HEK293 (cell line): ENCODE results near the gene CLP1.
A peak's percentile ranks its signal among the peaks of the same experiment; 100 is the strongest.

Experiments
- CTCF ChIA-PET: fragments of 350-600 bp; formaldehyde crosslinking; extraction: SDS; loops from one replicate; lab custom pipeline; 2021; ENCODE audit warnings: antibody characterized with exemption; lab: Yijun Ruan, JAX
- POLR2A ChIA-PET: fragments of 300-600 bp; formaldehyde crosslinking; extraction: SDS; loops from one replicate; lab custom pipeline; 2020; ENCODE audit warnings: antibody characterized with exemption, inconsistent platforms; lab: Yijun Ruan, JAX
- H3K27ac ChIP-seq: fragments of 200-500 bp; sonication (Bioruptor generic); 2 replicates; pipeline ENCODE4 v1.5.1; 2014; ENCODE audit warnings: low read depth, low read length, control low read depth, inconsistent platforms; ENCODE audit errors: extremely low read depth
- H3K36me3 ChIP-seq, 2 experiments: fragments of 200-500 bp in 1 of 2; sonication (Bioruptor generic) in 1 of 2; 1 replicate in 1 of 2; 2 replicates in 1 of 2; pipeline ENCODE4 v1.5.1; 2014 to 2017; ENCODE audit warnings: inconsistent platforms in 2 of 2, low read length in 2 of 2; ENCODE audit not compliant: control insufficient read depth in 2 of 2, insufficient read depth in 1 of 2
- H3K4me1 ChIP-seq: fragments of 200-500 bp; sonication (Bioruptor generic); 2 replicates; pipeline ENCODE4 v1.5.1; 2014; ENCODE audit warnings: mild to moderate bottlenecking, low read length, inconsistent platforms; ENCODE audit not compliant: control insufficient read depth, insufficient read depth
- H3K4me3 ChIP-seq: 2 replicates; pipeline ENCODE4 v1.5.1; 2011; ENCODE audit warnings: low read depth, mild to moderate bottlenecking, control low read depth, low read length, moderate library complexity
- H3K9me3 ChIP-seq: fragments of 200-500 bp; sonication (Bioruptor generic); 2 replicates; pipeline ENCODE4 v1.5.1; 2014; ENCODE audit warnings: low read depth, low read length, inconsistent platforms; ENCODE audit not compliant: control insufficient read depth, insufficient read depth
- EGR2 ChIP-seq: fragments of 450-650 bp; formaldehyde crosslinking; IDR thresholded peaks from 2 replicates; pipeline ENCODE4 v1.5.1; 2016; ENCODE audit warnings: low read depth, missing biosample characterization, missing genetic modification characterization
- KLF8 ChIP-seq: fragments of 450-650 bp; formaldehyde crosslinking; IDR thresholded peaks from 2 replicates; pipeline ENCODE4 v1.5.1; 2016; ENCODE audit warnings: missing biosample characterization, missing genetic modification characterization
- SCRT1 ChIP-seq: fragments of 450-650 bp; formaldehyde crosslinking; IDR thresholded peaks from 2 replicates; pipeline ENCODE4 v1.5.1; 2016; ENCODE audit warnings: missing biosample characterization, missing genetic modification characterization, borderline replicate concordance
- ZNF114 ChIP-seq: fragments of 450-650 bp; formaldehyde crosslinking; IDR thresholded peaks from 2 replicates; pipeline ENCODE4 v1.5.0; 2017; ENCODE audit warnings: missing biosample characterization, missing genetic modification characterization
- ZNF2 ChIP-seq: fragments of 450-650 bp; formaldehyde crosslinking; IDR thresholded peaks from 2 replicates; pipeline ENCODE4 v1.5.1; 2016; ENCODE audit warnings: missing biosample characterization, missing genetic modification characterization
- ZNF239 ChIP-seq: fragments of 450-650 bp; formaldehyde crosslinking; IDR thresholded peaks from 2 replicates; pipeline ENCODE4 v1.5.1; 2016; ENCODE audit warnings: missing biosample characterization, missing genetic modification characterization
- ZNF292 ChIP-seq: fragments of 450-650 bp; formaldehyde crosslinking; IDR thresholded peaks from 2 replicates; pipeline ENCODE4 v1.5.1; 2016; ENCODE audit warnings: low read depth, missing biosample characterization, missing genetic modification characterization, borderline replicate concordance
- ZNF311 ChIP-seq: fragments of 450-650 bp; formaldehyde crosslinking; IDR thresholded peaks from 2 replicates; pipeline ENCODE4 v1.5.1; 2017; ENCODE audit warnings: missing biosample characterization, missing genetic modification characterization, borderline replicate concordance
- ZNF549 ChIP-seq: fragments of 450-650 bp; IDR thresholded peaks from 2 replicates; pipeline ENCODE4 v1.5.1; 2018; ENCODE audit warnings: missing biosample characterization, missing genetic modification characterization, mild to moderate bottlenecking, inconsistent platforms, moderate library complexity
- ZNF561 ChIP-seq: fragments of 450-650 bp; IDR thresholded peaks from 2 replicates; pipeline ENCODE4 v1.5.1; 2018; ENCODE audit warnings: missing biosample characterization, missing genetic modification characterization, borderline replicate concordance
- ZNF777 ChIP-seq: fragments of 450-650 bp; formaldehyde crosslinking; IDR thresholded peaks from 2 replicates; pipeline ENCODE4 v1.5.1; 2017; ENCODE audit warnings: missing biosample characterization, missing genetic modification characterization, borderline replicate concordance
- ZXDB ChIP-seq: fragments of 450-650 bp; formaldehyde crosslinking; IDR thresholded peaks from 2 replicates; pipeline ENCODE4 v1.5.1; 2016; ENCODE audit warnings: missing biosample characterization, missing genetic modification characterization
- TF ChIP-seq, protein P1 (sequence below): fragments of 450-650 bp; formaldehyde crosslinking; IDR thresholded peaks from 2 replicates; pipeline ENCODE4 v1.5.1; 2016; ENCODE audit warnings: missing biosample characterization, missing genetic modification characterization
- TF ChIP-seq, protein P2 (sequence below): fragments of 450-650 bp; formaldehyde crosslinking; IDR thresholded peaks from 2 replicates; pipeline ENCODE4 v1.5.1; 2016; ENCODE audit warnings: missing biosample characterization, missing genetic modification characterization, low read depth
- TF ChIP-seq, protein P3 (sequence below): fragments of 450-650 bp; formaldehyde crosslinking; IDR thresholded peaks from 2 replicates; pipeline ENCODE4 v1.5.0; 2017; ENCODE audit warnings: missing biosample characterization, missing genetic modification characterization, borderline replicate concordance
- TF ChIP-seq, protein P4 (sequence below): fragments of 450-650 bp; formaldehyde crosslinking; IDR thresholded peaks from 2 replicates; pipeline ENCODE4 v1.5.1; 2017; ENCODE audit warnings: missing biosample characterization, missing genetic modification characterization
- TF ChIP-seq, protein P5 (sequence below): fragments of 450-650 bp; formaldehyde crosslinking; IDR thresholded peaks from 2 replicates; pipeline ENCODE4 v1.5.1; 2016; ENCODE audit warnings: missing biosample characterization, missing genetic modification characterization
- TF ChIP-seq, protein P6 (sequence below): fragments of 450-650 bp; formaldehyde crosslinking; IDR thresholded peaks from 2 replicates; pipeline ENCODE4 v1.5.1; 2016; ENCODE audit warnings: missing biosample characterization, missing genetic modification characterization, borderline replicate concordance

Gene CLP1

DNA sequence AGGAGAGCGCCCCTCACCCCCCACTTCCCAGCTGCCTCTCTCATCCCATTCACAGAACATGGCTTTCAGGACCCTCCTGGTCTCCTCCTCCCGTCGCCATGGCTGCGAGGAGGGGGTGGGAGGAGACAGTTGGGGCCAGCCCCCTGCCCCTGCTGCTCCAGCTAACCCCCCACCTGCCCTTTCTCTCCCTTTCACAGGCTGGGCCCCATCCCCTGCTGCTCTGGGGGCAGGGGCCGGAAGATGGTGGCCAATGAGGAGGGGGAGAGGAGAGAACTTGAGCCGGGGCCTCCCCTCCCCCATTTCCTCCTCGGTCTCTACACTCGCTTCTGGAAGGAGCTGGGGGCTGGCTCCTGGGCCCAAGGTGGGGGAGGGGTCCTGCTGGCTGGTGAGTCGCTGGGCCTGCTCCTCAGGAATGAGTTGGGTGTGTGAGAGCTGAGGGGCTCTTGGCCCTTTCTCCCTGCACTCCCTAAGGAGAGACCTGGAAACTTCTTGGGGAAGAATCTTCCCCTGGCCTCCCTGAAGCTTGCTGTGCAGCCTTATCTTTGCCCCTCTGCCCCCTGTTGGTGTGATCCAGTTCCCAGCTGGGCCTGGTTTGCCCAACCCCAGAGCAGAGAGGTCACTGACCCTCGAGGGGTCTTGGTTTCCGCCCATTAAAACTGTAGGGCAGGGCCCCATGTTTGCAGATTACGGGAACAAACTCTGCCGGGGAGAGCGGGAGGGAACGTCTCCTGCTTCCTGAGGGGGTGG lies 18.1 kb upstream of the CLP1 start (continued):
- TF ChIP-seq ZXDB (peak; percentile 48; the same call in 1 of the 2 replicates), KLF8 (tag by site-specific recombination) (no peak), ZNF114 (no peak), ZNF2 (tag by site-specific recombination) (no peak)

DNA sequence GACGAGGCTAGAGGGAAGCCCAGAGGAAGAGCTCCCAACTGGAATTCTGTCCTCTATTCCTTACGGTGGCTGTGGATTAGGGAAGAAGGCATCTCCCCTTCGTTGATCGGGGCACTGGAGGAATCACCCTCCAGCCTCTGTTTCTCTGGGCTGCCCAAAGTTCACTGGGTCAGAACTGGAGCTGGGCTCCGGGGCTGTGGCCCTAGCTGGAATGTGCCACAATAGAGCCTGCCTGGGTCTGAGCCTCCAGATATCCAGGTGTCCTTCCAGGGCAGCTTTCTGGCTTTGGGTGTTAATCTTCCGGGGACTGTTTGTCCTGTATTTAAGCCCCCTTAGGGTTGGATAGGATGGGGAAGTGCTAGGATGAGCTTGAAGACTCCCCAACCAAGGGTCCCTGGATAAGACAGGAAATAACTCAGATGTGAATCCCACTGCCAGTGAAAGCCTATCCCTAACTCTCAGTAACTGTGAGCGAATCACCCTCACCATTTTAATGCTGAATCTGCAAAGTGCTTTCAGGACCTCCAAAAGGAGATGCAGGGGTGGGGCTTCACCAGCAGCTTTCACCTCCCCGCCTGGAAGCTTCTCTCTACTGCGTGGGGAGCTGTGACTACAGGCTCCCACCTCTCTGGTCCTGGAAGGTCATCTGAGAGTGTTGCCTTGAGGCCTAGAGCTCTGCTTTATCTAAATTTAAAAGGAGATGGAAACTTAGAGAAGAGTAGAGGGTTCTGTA lies 17.3 kb upstream of the CLP1 start:
- H3K4me3 ChIP-seq, result no peak overlapping the region
- no peaks in the 10 kb centered on the region for H3K36me3 ChIP-seq
- no peak overlapping the region for H3K27ac ChIP-seq
- no peaks in the 10 kb centered on the region; the same call in 1 of the 2 replicates for H3K4me1 ChIP-seq
- no peak for TF ChIP-seq ZNF239 (tag by site-specific recombination)
- TF ChIP-seq, protein P1, sequence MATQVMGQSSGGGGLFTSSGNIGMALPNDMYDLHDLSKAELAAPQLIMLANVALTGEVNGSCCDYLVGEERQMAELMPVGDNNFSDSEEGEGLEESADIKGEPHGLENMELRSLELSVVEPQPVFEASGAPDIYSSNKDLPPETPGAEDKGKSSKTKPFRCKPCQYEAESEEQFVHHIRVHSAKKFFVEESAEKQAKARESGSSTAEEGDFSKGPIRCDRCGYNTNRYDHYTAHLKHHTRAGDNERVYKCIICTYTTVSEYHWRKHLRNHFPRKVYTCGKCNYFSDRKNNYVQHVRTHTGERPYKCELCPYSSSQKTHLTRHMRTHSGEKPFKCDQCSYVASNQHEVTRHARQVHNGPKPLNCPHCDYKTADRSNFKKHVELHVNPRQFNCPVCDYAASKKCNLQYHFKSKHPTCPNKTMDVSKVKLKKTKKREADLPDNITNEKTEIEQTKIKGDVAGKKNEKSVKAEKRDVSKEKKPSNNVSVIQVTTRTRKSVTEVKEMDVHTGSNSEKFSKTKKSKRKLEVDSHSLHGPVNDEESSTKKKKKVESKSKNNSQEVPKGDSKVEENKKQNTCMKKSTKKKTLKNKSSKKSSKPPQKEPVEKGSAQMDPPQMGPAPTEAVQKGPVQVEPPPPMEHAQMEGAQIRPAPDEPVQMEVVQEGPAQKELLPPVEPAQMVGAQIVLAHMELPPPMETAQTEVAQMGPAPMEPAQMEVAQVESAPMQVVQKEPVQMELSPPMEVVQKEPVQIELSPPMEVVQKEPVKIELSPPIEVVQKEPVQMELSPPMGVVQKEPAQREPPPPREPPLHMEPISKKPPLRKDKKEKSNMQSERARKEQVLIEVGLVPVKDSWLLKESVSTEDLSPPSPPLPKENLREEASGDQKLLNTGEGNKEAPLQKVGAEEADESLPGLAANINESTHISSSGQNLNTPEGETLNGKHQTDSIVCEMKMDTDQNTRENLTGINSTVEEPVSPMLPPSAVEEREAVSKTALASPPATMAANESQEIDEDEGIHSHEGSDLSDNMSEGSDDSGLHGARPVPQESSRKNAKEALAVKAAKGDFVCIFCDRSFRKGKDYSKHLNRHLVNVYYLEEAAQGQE, result no peak
- no peak for TF ChIP-seq ZNF561 (tag by site-specific recombination)
- no peak for TF ChIP-seq ZNF311
- TF ChIP-seq, protein P2, sequence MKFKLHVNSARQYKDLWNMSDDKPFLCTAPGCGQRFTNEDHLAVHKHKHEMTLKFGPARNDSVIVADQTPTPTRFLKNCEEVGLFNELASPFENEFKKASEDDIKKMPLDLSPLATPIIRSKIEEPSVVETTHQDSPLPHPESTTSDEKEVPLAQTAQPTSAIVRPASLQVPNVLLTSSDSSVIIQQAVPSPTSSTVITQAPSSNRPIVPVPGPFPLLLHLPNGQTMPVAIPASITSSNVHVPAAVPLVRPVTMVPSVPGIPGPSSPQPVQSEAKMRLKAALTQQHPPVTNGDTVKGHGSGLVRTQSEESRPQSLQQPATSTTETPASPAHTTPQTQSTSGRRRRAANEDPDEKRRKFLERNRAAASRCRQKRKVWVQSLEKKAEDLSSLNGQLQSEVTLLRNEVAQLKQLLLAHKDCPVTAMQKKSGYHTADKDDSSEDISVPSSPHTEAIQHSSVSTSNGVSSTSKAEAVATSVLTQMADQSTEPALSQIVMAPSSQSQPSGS (tag by site-specific recombination), result no peak
- TF ChIP-seq ZNF549, result no peak
- no peak for TF ChIP-seq ZNF292 (tag by site-specific recombination)
- TF ChIP-seq, protein P3, sequence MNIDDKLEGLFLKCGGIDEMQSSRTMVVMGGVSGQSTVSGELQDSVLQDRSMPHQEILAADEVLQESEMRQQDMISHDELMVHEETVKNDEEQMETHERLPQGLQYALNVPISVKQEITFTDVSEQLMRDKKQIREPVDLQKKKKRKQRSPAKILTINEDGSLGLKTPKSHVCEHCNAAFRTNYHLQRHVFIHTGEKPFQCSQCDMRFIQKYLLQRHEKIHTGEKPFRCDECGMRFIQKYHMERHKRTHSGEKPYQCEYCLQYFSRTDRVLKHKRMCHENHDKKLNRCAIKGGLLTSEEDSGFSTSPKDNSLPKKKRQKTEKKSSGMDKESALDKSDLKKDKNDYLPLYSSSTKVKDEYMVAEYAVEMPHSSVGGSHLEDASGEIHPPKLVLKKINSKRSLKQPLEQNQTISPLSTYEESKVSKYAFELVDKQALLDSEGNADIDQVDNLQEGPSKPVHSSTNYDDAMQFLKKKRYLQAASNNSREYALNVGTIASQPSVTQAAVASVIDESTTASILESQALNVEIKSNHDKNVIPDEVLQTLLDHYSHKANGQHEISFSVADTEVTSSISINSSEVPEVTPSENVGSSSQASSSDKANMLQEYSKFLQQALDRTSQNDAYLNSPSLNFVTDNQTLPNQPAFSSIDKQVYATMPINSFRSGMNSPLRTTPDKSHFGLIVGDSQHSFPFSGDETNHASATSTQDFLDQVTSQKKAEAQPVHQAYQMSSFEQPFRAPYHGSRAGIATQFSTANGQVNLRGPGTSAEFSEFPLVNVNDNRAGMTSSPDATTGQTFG, result no peak
- no peak for TF ChIP-seq EGR2 (tag by site-specific recombination)
- TF ChIP-seq, protein P4, sequence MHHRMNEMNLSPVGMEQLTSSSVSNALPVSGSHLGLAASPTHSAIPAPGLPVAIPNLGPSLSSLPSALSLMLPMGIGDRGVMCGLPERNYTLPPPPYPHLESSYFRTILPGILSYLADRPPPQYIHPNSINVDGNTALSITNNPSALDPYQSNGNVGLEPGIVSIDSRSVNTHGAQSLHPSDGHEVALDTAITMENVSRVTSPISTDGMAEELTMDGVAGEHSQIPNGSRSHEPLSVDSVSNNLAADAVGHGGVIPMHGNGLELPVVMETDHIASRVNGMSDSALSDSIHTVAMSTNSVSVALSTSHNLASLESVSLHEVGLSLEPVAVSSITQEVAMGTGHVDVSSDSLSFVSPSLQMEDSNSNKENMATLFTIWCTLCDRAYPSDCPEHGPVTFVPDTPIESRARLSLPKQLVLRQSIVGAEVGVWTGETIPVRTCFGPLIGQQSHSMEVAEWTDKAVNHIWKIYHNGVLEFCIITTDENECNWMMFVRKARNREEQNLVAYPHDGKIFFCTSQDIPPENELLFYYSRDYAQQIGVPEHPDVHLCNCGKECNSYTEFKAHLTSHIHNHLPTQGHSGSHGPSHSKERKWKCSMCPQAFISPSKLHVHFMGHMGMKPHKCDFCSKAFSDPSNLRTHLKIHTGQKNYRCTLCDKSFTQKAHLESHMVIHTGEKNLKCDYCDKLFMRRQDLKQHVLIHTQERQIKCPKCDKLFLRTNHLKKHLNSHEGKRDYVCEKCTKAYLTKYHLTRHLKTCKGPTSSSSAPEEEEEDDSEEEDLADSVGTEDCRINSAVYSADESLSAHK, result no peak
- TF ChIP-seq ZNF777 (tag by site-specific recombination), result no peak
- TF ChIP-seq, protein P5, sequence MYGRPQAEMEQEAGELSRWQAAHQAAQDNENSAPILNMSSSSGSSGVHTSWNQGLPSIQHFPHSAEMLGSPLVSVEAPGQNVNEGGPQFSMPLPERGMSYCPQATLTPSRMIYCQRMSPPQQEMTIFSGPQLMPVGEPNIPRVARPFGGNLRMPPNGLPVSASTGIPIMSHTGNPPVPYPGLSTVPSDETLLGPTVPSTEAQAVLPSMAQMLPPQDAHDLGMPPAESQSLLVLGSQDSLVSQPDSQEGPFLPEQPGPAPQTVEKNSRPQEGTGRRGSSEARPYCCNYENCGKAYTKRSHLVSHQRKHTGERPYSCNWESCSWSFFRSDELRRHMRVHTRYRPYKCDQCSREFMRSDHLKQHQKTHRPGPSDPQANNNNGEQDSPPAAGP, result no peak
- TF ChIP-seq, protein P6, sequence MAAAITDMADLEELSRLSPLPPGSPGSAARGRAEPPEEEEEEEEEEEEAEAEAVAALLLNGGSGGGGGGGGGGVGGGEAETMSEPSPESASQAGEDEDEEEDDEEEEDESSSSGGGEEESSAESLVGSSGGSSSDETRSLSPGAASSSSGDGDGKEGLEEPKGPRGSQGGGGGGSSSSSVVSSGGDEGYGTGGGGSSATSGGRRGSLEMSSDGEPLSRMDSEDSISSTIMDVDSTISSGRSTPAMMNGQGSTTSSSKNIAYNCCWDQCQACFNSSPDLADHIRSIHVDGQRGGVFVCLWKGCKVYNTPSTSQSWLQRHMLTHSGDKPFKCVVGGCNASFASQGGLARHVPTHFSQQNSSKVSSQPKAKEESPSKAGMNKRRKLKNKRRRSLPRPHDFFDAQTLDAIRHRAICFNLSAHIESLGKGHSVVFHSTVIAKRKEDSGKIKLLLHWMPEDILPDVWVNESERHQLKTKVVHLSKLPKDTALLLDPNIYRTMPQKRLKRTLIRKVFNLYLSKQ, result no peak
- TF ChIP-seq SCRT1, result no peak
- no peaks in the 10 kb centered on the region for H3K9me3 ChIP-seq
- CTCF ChIA-PET, result interaction anchor here (0.6 to 8.6 kb wide), 21 partner anchors 9 to 346 kb away, joined by 3 to 183 read pairs (median 5); partner anchors contain the start of genes MED19, TIMM10, TMX2 and UBE2L6
- POLR2A ChIA-PET, result interaction anchor here (0.6 to 1.4 kb wide), 11 partner anchors 8 to 295 kb away, joined by 3 to 6 read pairs (median 3); partner anchors contain the start of genes RTN4RL2, SLC43A1 and TIMM10
